Measurements from ENCODE around the gene MLLT10. TPM values are rescaled to one million over a fixed set of nuclear protein-coding genes. Genes with fewer than 3 reads are reported as not detected.

Gene MLLT10
- total and polyA plus RNA-seq, 10 of the 15 experiments (the other 5 are each of a cell fraction or from before 2014, with no cell fraction given), result 8.7 to 61.1 (median 28.5) TPM

DNA sequence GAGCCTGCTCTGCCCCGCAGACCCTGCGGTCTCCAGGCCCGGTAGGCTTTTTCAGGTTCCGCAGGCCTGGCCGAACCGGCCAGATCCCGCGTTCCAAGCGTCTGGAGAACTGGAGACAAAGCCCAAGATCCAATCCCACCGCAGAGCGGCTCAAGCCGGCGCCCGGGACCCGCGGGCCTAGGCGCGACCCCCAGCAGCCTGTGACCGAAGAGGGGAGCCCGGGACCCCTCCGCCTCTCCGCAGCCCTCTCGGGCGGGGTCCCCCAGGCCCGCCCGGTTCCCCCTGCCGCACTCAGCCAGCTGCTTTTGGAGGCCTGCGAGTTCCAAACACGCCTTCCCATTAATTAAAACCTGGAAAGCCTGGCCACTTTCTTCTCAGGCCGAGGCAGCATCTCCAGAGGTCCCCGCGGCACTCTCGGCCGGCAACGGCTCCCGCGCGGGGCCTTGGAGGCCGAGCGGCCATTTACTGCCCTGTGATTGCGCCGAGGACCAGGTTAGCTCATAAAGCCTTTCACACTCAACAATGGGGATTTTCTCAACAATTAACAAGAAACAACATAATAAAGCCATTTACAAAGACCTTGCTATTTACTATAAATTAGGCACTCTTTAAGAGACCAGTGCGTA is 25.2 kb upstream of the MLLT10 start (continued):
- TF ChIP-seq NR2C2 (IDR thresholded peaks at IDR 0.05; ENCODE audit: borderline replicate concordance, control insufficient read depth, insufficient read length, low read depth) (no peak), BACH1 (IDR thresholded peaks at IDR 0.05; ENCODE audit: borderline replicate concordance) (no peak), NFYA (IDR thresholded peaks at IDR 0.05; ENCODE audit: borderline replicate concordance, low read depth, low read length) (no peak), GATAD2B (conservative IDR thresholded peaks at IDR 0.05; ENCODE audit: low read depth) (no peak), TARDBP (IDR thresholded peaks at IDR 0.05; ENCODE audit: borderline replicate concordance) (no peak), EGR1 (IDR thresholded peaks at IDR 0.05; ENCODE audit: borderline replicate concordance in 1 of 2, low read depth in 2 of 2, low read length in 2 of 2) (no peak), IRF3 (IDR thresholded peaks at IDR 0.05) (no peak)

GRCh38 chr10:21509341-21510240 is 24.4 kb upstream of the MLLT10 start:
- no peak overlapping the region for H2AFZ ChIP-seq (ENCODE audit: control insufficient read depth, low read depth, low read length)
- H3K27me3 ChIP-seq (replicated peaks in 1 of 2; ENCODE audit: control insufficient read depth in 2 of 2, insufficient read depth in 2 of 2, low read length in 1 of 2), result peaks cover 0 to 18% of the 10 kb centered on the region in 2 experiments; a peak in 3 of 4 replicates
- intact Hi-C loops (cut with micrococcal nuclease; ENCODE audit: unreplicated experiment) (no loop called here), in situ Hi-C loops (cut with MboI) (no loop called here)
- no peaks in the 10 kb centered on the region for H3K9me3 ChIP-seq (replicated peaks; ENCODE audit: control insufficient read depth, insufficient read depth, low read length)
- H3K79me2 ChIP-seq (ENCODE audit: control insufficient read depth, insufficient read depth, low read length), result no peaks in the 10 kb centered on the region
- 87% methylated on average over 45 of the region's 58 CpGs for WGBS (ENCODE audit: insufficient coverage, insufficient replicate concordance, low lambda C conversion rate, missing lambda C conversion rate)
- TF ChIP-seq GABPA (IDR thresholded peaks at IDR 0.05; ENCODE audit: low read depth) (no peak), ATF7 (IDR thresholded peaks at IDR 0.05; ENCODE audit: low read depth) (no peak), SREBF1 (IDR thresholded peaks at IDR 0.05; ENCODE audit: low read length) (no peak), RELA (IDR thresholded peaks at IDR 0.05; ENCODE audit: borderline replicate concordance, partially characterized antibody) (no peak), YBX1 (IDR thresholded peaks at IDR 0.05) (no peak), ZZZ3 (IDR thresholded peaks at IDR 0.05; ENCODE audit: control insufficient read depth, insufficient read length, low read depth) (no peak), SPI1 (IDR thresholded peaks at IDR 0.05; ENCODE audit: borderline replicate concordance, insufficient read depth, low read depth, low read length) (no peak), FOS (IDR thresholded peaks at IDR 0.05; ENCODE audit: borderline replicate concordance, extremely low read depth, insufficient read length) (no peak), ATF3 (IDR thresholded peaks at IDR 0.05; ENCODE audit: borderline replicate concordance, extremely low read depth, low read depth, low read length) (no peak)
- TF ChIP-seq, protein P1, sequence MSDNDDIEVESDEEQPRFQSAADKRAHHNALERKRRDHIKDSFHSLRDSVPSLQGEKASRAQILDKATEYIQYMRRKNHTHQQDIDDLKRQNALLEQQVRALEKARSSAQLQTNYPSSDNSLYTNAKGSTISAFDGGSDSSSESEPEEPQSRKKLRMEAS (IDR thresholded peaks at IDR 0.05; ENCODE audit: low read depth, low read length), result no peak
- TF ChIP-seq, protein P2, sequence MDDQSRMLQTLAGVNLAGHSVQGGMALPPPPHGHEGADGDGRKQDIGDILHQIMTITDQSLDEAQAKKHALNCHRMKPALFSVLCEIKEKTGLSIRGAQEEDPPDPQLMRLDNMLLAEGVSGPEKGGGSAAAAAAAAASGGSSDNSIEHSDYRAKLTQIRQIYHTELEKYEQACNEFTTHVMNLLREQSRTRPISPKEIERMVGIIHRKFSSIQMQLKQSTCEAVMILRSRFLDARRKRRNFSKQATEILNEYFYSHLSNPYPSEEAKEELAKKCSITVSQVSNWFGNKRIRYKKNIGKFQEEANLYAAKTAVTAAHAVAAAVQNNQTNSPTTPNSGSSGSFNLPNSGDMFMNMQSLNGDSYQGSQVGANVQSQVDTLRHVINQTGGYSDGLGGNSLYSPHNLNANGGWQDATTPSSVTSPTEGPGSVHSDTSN (IDR thresholded peaks at IDR 0.05; ENCODE audit: insufficient replicate concordance, low read depth, low read length), result no peak
- H3K27ac ChIP-seq (ENCODE audit: control insufficient read depth, insufficient read depth), result no peak overlapping the region
- ATAC-seq (no peak), FAIRE-seq (no peak), DNase-seq (ENCODE audit: low read depth, low spot score) (no peak)
- ChIA-PET RAD21 (ENCODE audit: unreplicated experiment) (no interaction called here), POLR2A (no interaction called here), SMC1A (ENCODE audit: uncharacterized antibody, unreplicated experiment) (no interaction called here), CTCF (interaction anchor here (0.9 kb wide), 1 partner anchor 27 kb away, joined by 4 read pairs; no protein-coding TSS in a partner anchor)
- no TSS peak for BruUV-seq (replicated peaks)
- no peak overlapping the region for H3K9ac ChIP-seq (ENCODE audit: control insufficient read depth, insufficient read depth, low read length)
- no peak overlapping the region for H3K4me3 ChIP-seq
- no peaks in the 10 kb centered on the region for H3K36me3 ChIP-seq (ENCODE audit: control insufficient read depth in 2 of 2, insufficient read depth in 2 of 2, low read length in 1 of 2)
- no peaks in the 10 kb centered on the region for H4K20me1 ChIP-seq (ENCODE audit: control insufficient read depth, insufficient read depth)
- no peaks in the 10 kb centered on the region for H3K4me1 ChIP-seq (ENCODE audit: control insufficient read depth, insufficient read depth, low read length)
- no peak overlapping the region for H3K4me2 ChIP-seq (ENCODE audit: control insufficient read depth, insufficient read depth)

All from GM12878 (cell line).